IMR-90 (cell line): Measurements from ENCODE around the gene ADAMTS17. TPM values are rescaled to one million over a fixed set of nuclear protein-coding genes. Genes with fewer than 3 reads are reported as not detected.
A peak's percentile ranks its signal among the peaks of the same experiment; 100 is the strongest.

Source experiments
- ATAC-seq: fragments of 200-7000 bp; cut with Tn5 transposase; 2 replicates; pipeline ENCODE4 v1.9.1; 2020; ENCODE audit warnings: low read depth, mild to moderate bottlenecking, moderate library complexity
- BruUV-seq: library from RNA; stranded (reverse); fragments of 400-500 nt; replicated peaks from 2 replicates; lab custom pipeline; 2021; lab: Mats Ljungman, UMichigan
- CTCF ChIA-PET: fragments of 300-600 bp; formaldehyde crosslinking; extraction: SDS; loops from one replicate; lab custom pipeline; 2021; ENCODE audit warnings: antibody characterized with exemption; lab: Yijun Ruan, JAX
- POLR2A ChIA-PET: fragments of 300-600 bp; sonication (Branson Sonifier 250); formaldehyde crosslinking; loops from one replicate; lab custom pipeline; 2022; ENCODE audit warnings: antibody characterized with exemption; ENCODE audit not compliant: unreplicated experiment; lab: Charles Lee
- DNase-seq: peaks from one replicate; pipeline ENCODE4 v3.0.0; 2013
- H2AFZ ChIP-seq: replicated peaks from 2 replicates; pipeline ENCODE3; 2013; ENCODE audit warnings: low read length, mild to moderate bottlenecking; ENCODE audit not compliant: poor library complexity
- H2AK5ac ChIP-seq: 2 replicates; pipeline ENCODE4 v1.6.1; 2013; ENCODE audit warnings: low read depth, low read length, inconsistent platforms
- H2AK9ac ChIP-seq: replicated peaks from 2 replicates; pipeline ENCODE3; 2013; ENCODE audit warnings: mild to moderate bottlenecking, low read depth, low read length, moderate library complexity; ENCODE audit not compliant: poor library complexity
- H2BK120ac ChIP-seq: 2 replicates; pipeline ENCODE4 v1.6.1; 2013; ENCODE audit warnings: low read depth, low read length, inconsistent platforms
- H2BK15ac ChIP-seq: 3 replicates; pipeline ENCODE4 v1.6.1; 2013; ENCODE audit warnings: low read depth, low read length, inconsistent platforms
- H2BK20ac ChIP-seq: 2 replicates; pipeline ENCODE4 v1.6.1; 2013; ENCODE audit warnings: low read depth, mild to moderate bottlenecking, inconsistent platforms, low read length, moderate library complexity
- H2BK5ac ChIP-seq: 2 replicates; pipeline ENCODE4 v1.6.1; 2013; ENCODE audit warnings: mild to moderate bottlenecking, low read depth, low read length, inconsistent platforms; ENCODE audit not compliant: poor library complexity, severe bottlenecking
- H3K14ac ChIP-seq: replicated peaks from 2 replicates; pipeline ENCODE4 v1.6.1; 2013; ENCODE audit warnings: low read depth, low read length, inconsistent platforms
- H3K18ac ChIP-seq: 2 replicates; pipeline ENCODE4 v1.6.1; 2013; ENCODE audit warnings: low read depth, low read length, control low read depth
- H3K23ac ChIP-seq: 2 replicates; pipeline ENCODE4 v1.6.1; 2013; ENCODE audit warnings: low read depth, low read length, inconsistent platforms
- H3K27ac ChIP-seq: 2 replicates; pipeline ENCODE4 v1.5.1; 2013; ENCODE audit warnings: mild to moderate bottlenecking, control low read depth, low read length; ENCODE audit not compliant: insufficient read depth
- H3K27me3 ChIP-seq: 2 replicates; pipeline ENCODE4 v1.6.1; 2013; ENCODE audit warnings: low read length; ENCODE audit not compliant: control insufficient read depth, insufficient read depth
- H3K36me3 ChIP-seq: 2 replicates; pipeline ENCODE4 v1.6.1; 2013; ENCODE audit warnings: low read length, mixed read lengths; ENCODE audit not compliant: control insufficient read depth, insufficient read depth
- H3K4ac ChIP-seq: 2 replicates; pipeline ENCODE4 v1.6.1; 2013; ENCODE audit warnings: low read depth, low read length, inconsistent platforms
- H3K4me1 ChIP-seq: 2 replicates; pipeline ENCODE4 v1.6.1; 2013; ENCODE audit warnings: low read length, mixed read lengths; ENCODE audit not compliant: control insufficient read depth, insufficient read depth
- H3K4me2 ChIP-seq: 2 replicates; pipeline ENCODE4 v1.6.1; 2013; ENCODE audit warnings: low read depth, mild to moderate bottlenecking, control low read depth, low read length, moderate library complexity
- H3K4me3 ChIP-seq: 2 replicates; pipeline ENCODE4 v1.5.1; 2013; ENCODE audit warnings: low read depth, mild to moderate bottlenecking, control low read depth, low read length, moderate library complexity; ENCODE audit not compliant: insufficient read depth
- H3K56ac ChIP-seq: 2 replicates; pipeline ENCODE4 v1.6.1; 2013; ENCODE audit warnings: low read length, inconsistent platforms; ENCODE audit not compliant: insufficient read depth; ENCODE audit errors: extremely low read depth
- H3K79me1 ChIP-seq, 2 experiments: 2 replicates each; pipeline ENCODE4 v1.6.1; 2013; ENCODE audit warnings: low read length in 2 of 2, inconsistent platforms in 1 of 2, low read depth in 1 of 2
- H3K9ac ChIP-seq: 2 replicates; pipeline ENCODE4 v1.6.1; 2013; ENCODE audit warnings: low read depth, low read length, control low read depth
- H3K9me1 ChIP-seq: 2 replicates; pipeline ENCODE4 v1.6.1; 2013; ENCODE audit warnings: low read length, inconsistent platforms; ENCODE audit not compliant: insufficient read depth
- H3K9me3 ChIP-seq: 2 replicates; pipeline ENCODE4 v1.6.1; 2013; ENCODE audit warnings: low read length; ENCODE audit not compliant: control insufficient read depth, insufficient read depth
- H4K20me1 ChIP-seq: 2 replicates; pipeline ENCODE4 v1.6.1; 2013; ENCODE audit warnings: low read length, inconsistent platforms; ENCODE audit not compliant: insufficient read depth
- H4K5ac ChIP-seq: 2 replicates; pipeline ENCODE4 v1.6.1; 2013; ENCODE audit warnings: mild to moderate bottlenecking, low read depth, low read length, control low read depth
- H4K8ac ChIP-seq, 2 experiments: 2 replicates each; pipeline ENCODE4 v1.6.1; 2013; ENCODE audit warnings: low read depth in 2 of 2, low read length in 2 of 2, control low read depth in 1 of 2, inconsistent platforms in 1 of 2
- H4K91ac ChIP-seq: 2 replicates; pipeline ENCODE4 v1.6.1; 2013; ENCODE audit warnings: low read depth, low read length, inconsistent platforms; ENCODE audit not compliant: insufficient read depth
- CEBPB ChIP-seq: IDR thresholded peaks from 2 replicates; pipeline ENCODE4 v1.6.1; 2012; ENCODE audit warnings: low read depth, low read length, improper control_type of control experiment
- MAFK ChIP-seq: IDR thresholded peaks from 2 replicates; pipeline ENCODE4 v1.6.1; 2012; ENCODE audit warnings: low read depth, low read length, improper control_type of control experiment
- MAZ ChIP-seq: IDR thresholded peaks from 2 replicates; pipeline ENCODE4 v1.6.1; 2012; ENCODE audit warnings: low read depth, mild to moderate bottlenecking, low read length, improper control_type of control experiment, moderate library complexity, borderline replicate concordance
- RCOR1 ChIP-seq: IDR thresholded peaks from 2 replicates; pipeline ENCODE4 v1.6.1; 2012; ENCODE audit warnings: mild to moderate bottlenecking, low read length, improper control_type of control experiment; ENCODE audit not compliant: insufficient replicate concordance
- RFX5 ChIP-seq: IDR thresholded peaks from 2 replicates; pipeline ENCODE4 v1.8.0; 2012; ENCODE audit warnings: low read depth, mild to moderate bottlenecking, low read length, moderate library complexity
- SMC3 ChIP-seq: fragments of 150-350 bp; IDR thresholded peaks from 2 replicates; pipeline ENCODE4 v1.6.1; 2016; ENCODE audit warnings: low read depth, mild to moderate bottlenecking, antibody characterized with exemption, low read length, moderate library complexity
- WGBS, 2 experiments: methylation state at CpG; one replicate each; pipeline versions ENCODE4 v1.1.5 to v1.1.7; 2013; ENCODE audit warnings: missing lambda C conversion rate in 2 of 2; ENCODE audit not compliant: insufficient read length in 1 of 2; ENCODE audit errors: extremely low coverage in 2 of 2; 5-methylcytosine and 5-hydroxymethylcytosine counted together
- dilution Hi-C: fragments of 300-500 bp; cut with HindIII; formaldehyde crosslinking; loops from one replicate; pipeline ENCODE4 v1.14.3; 2018; ENCODE audit warnings: low sequenced_read_pairs; ENCODE audit not compliant: unreplicated experiment
- in situ Hi-C: fragments of 300-500 bp; cut with MboI; formaldehyde crosslinking; loops from 3 replicates; pipeline ENCODE4 v1.14.3; 2019; ENCODE audit warnings: low sequenced_read_pairs, inconsistent platforms, mixed read lengths
- intact Hi-C: fragments of 100-400 bp; cut with micrococcal nuclease; formaldehyde crosslinking; loops from 2 replicates; pipeline ENCODE4 v1.10.0; 2022
- polyA plus RNA-seq, 3 experiments: library from polyadenylated mRNA; depleted of rRNA; stranded (reverse); fragments of >200 nt; gene quantifications; 2 replicates each; pipeline ENCODE4 v1.2.3, GENCODE V29; 2012; ENCODE audit warnings: low replicate concordance in 1 of 3
- total RNA-seq: library from RNA; depleted of rRNA; stranded (reverse); fragments of >200 nt; gene quantifications from 2 replicates; pipeline ENCODE4 v1.2.3, GENCODE V29; 2012

ADAMTS17 gene
- total and polyA plus RNA-seq, 2 of the 4 experiments (the other 2 are of a cell fraction): 0.03 TPM; not detected in 1

- H3K4me2 ChIP-seq: no peak overlapping the region
- peak overlapping the region; percentile 94 for H4K91ac ChIP-seq
- no peak for TF ChIP-seq MAFK
- no peak for TF ChIP-seq RCOR1
- TF ChIP-seq CEBPB: no peak
- TF ChIP-seq SMC3: no peak
- no peak for TF ChIP-seq MAZ
- no peak for TF ChIP-seq RFX5
- peaks cover 32% of the 10 kb centered on the region for H3K4me1 ChIP-seq
- H3K79me1 ChIP-seq: no peaks in the 10 kb centered on the region
- dilution Hi-C loops (no loop called here), intact Hi-C loops (no loop called here), in situ Hi-C loops (loop anchor here (25.0 kb wide), 1 partner anchor 851 kb away; the partner anchor contains the start of gene LRRC28)
- peaks cover 32% of the 10 kb centered on the region for H3K9me1 ChIP-seq
- H2AK9ac ChIP-seq: peak overlapping the region; percentile 86
- peak overlapping the region; percentile 73 for H3K18ac ChIP-seq
- H2BK120ac ChIP-seq: peak overlapping the region; percentile 98
- peak overlapping the region; percentile 88 for H2AFZ ChIP-seq
- no peak for DNase-seq
- no peaks in the 10 kb centered on the region for H3K27me3 ChIP-seq
- CTCF ChIA-PET: no interaction called here
- peak overlapping the region; percentile 4; the same call in 1 of the 2 replicates for H3K9ac ChIP-seq
- peak overlapping the region; percentile 95 for H3K4ac ChIP-seq
- H2BK15ac ChIP-seq: peak overlapping the region; percentile 89; the same call in 2 of the 3 replicates
- H3K14ac ChIP-seq: peak overlapping the region; percentile 87
- H4K5ac ChIP-seq: peak overlapping the region; percentile 47
- peak overlapping the region; percentile 90 for H2AK5ac ChIP-seq
- H3K9me3 ChIP-seq: no peaks in the 10 kb centered on the region
- WGBS, 2 experiments: 67% methylated on average over 1 of the region's 16 CpGs; no CpG with 5 or more reads in 1 of the 2 experiments
- peak overlapping the region; percentile 78 to 82; a peak in 3 of 4 replicates for H4K8ac ChIP-seq
- no peak for ATAC-seq
- peak overlapping the region; percentile 90 for H3K27ac ChIP-seq
- H3K4me3 ChIP-seq: no peak overlapping the region
- no peak overlapping the region for H3K23ac ChIP-seq
- H2BK20ac ChIP-seq: peak overlapping the region; percentile 96
- H4K20me1 ChIP-seq: no peaks in the 10 kb centered on the region
- peak overlapping the region; percentile 91 for H2BK5ac ChIP-seq
- POLR2A ChIA-PET: interaction anchor here (0.6 kb wide), 1 partner anchor 34 kb away, joined by 4 read pairs; no protein-coding TSS in a partner anchor
- no TSS peak for BruUV-seq
- H3K56ac ChIP-seq: peak overlapping the region; percentile 70; the same call in 1 of the 2 replicates
- no peaks in the 10 kb centered on the region for H3K36me3 ChIP-seq
Observed at GRCh38 chr15:100113351-100114080, 228.3 kb downstream of the ADAMTS17 start.
